H1 (cell line): Measurements from ENCODE around the gene SELENOS. TPM values are rescaled to one million over a fixed set of nuclear protein-coding genes. Genes with fewer than 3 reads are reported as not detected.

Source experiments
- CTCF ChIA-PET: fragments of 300-600 bp; sonication (Branson Sonifier 250); formaldehyde crosslinking; loops from one replicate; lab custom pipeline; 2021; ENCODE audit not compliant: partially characterized antibody; lab: Charles Lee
- POLR2A ChIA-PET: fragments of 300-600 bp; sonication (Branson Sonifier 250); formaldehyde crosslinking; loops from one replicate; lab custom pipeline; 2021; ENCODE audit warnings: inconsistent platforms; ENCODE audit not compliant: partially characterized antibody; lab: Charles Lee
- DNase-seq, 2 experiments: peaks; one replicate each; pipeline versions ENCODE4 v3.0.0 to v3.0.0-alpha.2; 2010 to 2022; ENCODE audit warnings: low spot score in 2 of 2, low read depth in 1 of 2, mixed read lengths in 1 of 2
- FAIRE-seq: peaks from 2 replicates; lab custom pipeline; 2011; peaks lifted over from hg19 to GRCh38; lab: Jason Lieb, UNC
- H2AFZ ChIP-seq: 2 replicates; pipeline ENCODE4 v1.8.1; 2012; ENCODE audit warnings: low read length, inconsistent platforms
- H2AK5ac ChIP-seq: 2 replicates; pipeline ENCODE4 v1.6.1; 2013; ENCODE audit warnings: low read depth, low read length
- H2BK120ac ChIP-seq: replicated peaks from 2 replicates; pipeline ENCODE3; 2013; ENCODE audit warnings: low read depth, low read length, inconsistent platforms
- H2BK12ac ChIP-seq: 2 replicates; pipeline ENCODE4 v1.6.1; 2013; ENCODE audit warnings: low read depth, low read length
- H2BK15ac ChIP-seq: 2 replicates; pipeline ENCODE4 v1.6.1; 2013; ENCODE audit warnings: low read length
- H2BK20ac ChIP-seq: 2 replicates; pipeline ENCODE4 v1.6.1; 2013; ENCODE audit warnings: low read length
- H2BK5ac ChIP-seq: 2 replicates; pipeline ENCODE4 v1.6.1; 2013; ENCODE audit warnings: low read depth, low read length
- H3K14ac ChIP-seq: 2 replicates; pipeline ENCODE4 v1.6.1; 2013; ENCODE audit warnings: inconsistent platforms; ENCODE audit not compliant: insufficient read length
- H3K18ac ChIP-seq: 2 replicates; pipeline ENCODE4 v1.6.1; 2013; ENCODE audit warnings: low read length; ENCODE audit errors: extremely low read depth
- H3K23ac ChIP-seq: 2 replicates; pipeline ENCODE4 v1.6.1; 2013; ENCODE audit warnings: inconsistent platforms; ENCODE audit not compliant: insufficient read length
- H3K23me2 ChIP-seq: 2 replicates; pipeline ENCODE4 v1.6.1; 2013; ENCODE audit warnings: low read depth, low read length
- H3K27ac ChIP-seq: 2 replicates; pipeline ENCODE4 v1.6.1; 2011; ENCODE audit warnings: low read depth, low read length, inconsistent platforms
- H3K27me3 ChIP-seq, 4 experiments: replicated peaks in 1 of 4; 1 replicate in 1 of 4; 2 replicates in 3 of 4; pipeline versions ENCODE4 v1.6.1 to v1.8.1; 2011 to 2013; ENCODE audit warnings: low read length in 3 of 4, mild to moderate bottlenecking in 3 of 4, inconsistent platforms in 2 of 4, mixed read lengths in 2 of 4, moderate library complexity in 1 of 4; ENCODE audit not compliant: control insufficient read depth in 3 of 4, insufficient read depth in 3 of 4; ENCODE audit errors: extremely low read depth in 1 of 4
- H3K36me3 ChIP-seq, 4 experiments: 2 replicates each; pipeline versions ENCODE4 v1.6.1 to v1.8.1; 2011 to 2013; ENCODE audit warnings: mild to moderate bottlenecking in 4 of 4, low read length in 3 of 4, moderate library complexity in 2 of 4, control low read depth in 1 of 4, inconsistent platforms in 1 of 4; ENCODE audit not compliant: insufficient read depth in 4 of 4, control insufficient read depth in 2 of 4
- H3K4ac ChIP-seq: replicated peaks from 2 replicates; pipeline ENCODE3; 2013; ENCODE audit warnings: low read length, low read depth, mixed read lengths, inconsistent platforms; ENCODE audit not compliant: insufficient read length
- H3K4me1 ChIP-seq, 4 experiments: replicated peaks in 1 of 4; 1 replicate in 1 of 4; 2 replicates in 3 of 4; pipeline versions ENCODE4 v1.6.1 to v1.8.1; 2011 to 2013; ENCODE audit warnings: low read length in 3 of 4, inconsistent platforms in 2 of 4, mixed read lengths in 1 of 4; ENCODE audit not compliant: insufficient read depth in 4 of 4, control insufficient read depth in 3 of 4
- H3K4me2 ChIP-seq, 2 experiments: 2 replicates each; pipeline versions ENCODE4 v1.6.1 to v1.8.1; 2011 to 2013; ENCODE audit warnings: low read depth in 2 of 2, low read length in 2 of 2, control low read depth in 1 of 2, inconsistent platforms in 1 of 2, mild to moderate bottlenecking in 1 of 2; ENCODE audit not compliant: insufficient read depth in 1 of 2
- H3K4me3 ChIP-seq, 4 experiments: fragments of 200-600, 300-600 bp in 1 of 4; sonication (generic), shearing (Covaris generic), sonication (Bioruptor Twin) in 1 of 4; 2 replicates each; pipeline versions ENCODE4 v1.5.1 to v1.8.1; 2011 to 2016; ENCODE audit warnings: low read length in 4 of 4, low read depth in 3 of 4, control low read depth in 2 of 4, inconsistent platforms in 2 of 4, mild to moderate bottlenecking in 2 of 4, mixed read lengths in 1 of 4, moderate library complexity in 1 of 4; ENCODE audit not compliant: insufficient read depth in 2 of 4; ENCODE audit errors: extremely low read depth in 1 of 4
- H3K56ac ChIP-seq: replicated peaks from 2 replicates; pipeline ENCODE3; 2013; ENCODE audit warnings: low read depth, mild to moderate bottlenecking, mixed read lengths, low read length, inconsistent platforms; ENCODE audit not compliant: insufficient read length
- H3K79me1 ChIP-seq: 2 replicates; pipeline ENCODE4 v1.6.1; 2013; ENCODE audit warnings: low read depth, low read length, control low read depth
- H3K79me2 ChIP-seq, 2 experiments: 2 replicates each; pipeline versions ENCODE4 v1.6.1 to v1.8.1; 2012 to 2013; ENCODE audit warnings: low read length in 2 of 2, mild to moderate bottlenecking in 2 of 2, inconsistent platforms in 1 of 2; ENCODE audit not compliant: insufficient read depth in 2 of 2, control insufficient read depth in 1 of 2
- H3K9ac ChIP-seq, 4 experiments: replicated peaks in 1 of 4; 1 replicate in 1 of 4; 2 replicates in 3 of 4; pipeline versions ENCODE4 v1.6.1 to v1.8.1; 2011 to 2013; ENCODE audit warnings: low read depth in 3 of 4, low read length in 3 of 4, control low read depth in 2 of 4, mild to moderate bottlenecking in 2 of 4, moderate library complexity in 2 of 4, inconsistent platforms in 1 of 4; ENCODE audit errors: extremely low read depth in 1 of 4
- H3K9me3 ChIP-seq, 2 experiments: 2 replicates each; pipeline versions ENCODE4 v1.6.1 to v1.8.1; 2012 to 2013; ENCODE audit warnings: mild to moderate bottlenecking in 2 of 2, moderate library complexity in 2 of 2, control low read depth in 1 of 2, inconsistent platforms in 1 of 2, low read depth in 1 of 2, low read length in 1 of 2, mixed read lengths in 1 of 2; ENCODE audit not compliant: insufficient read depth in 2 of 2
- H4K20me1 ChIP-seq, 2 experiments: replicated peaks in 1 of 2; 2 replicates each; pipeline versions ENCODE3 to v1.8.1; 2011 to 2013; ENCODE audit warnings: inconsistent platforms in 2 of 2, low read length in 2 of 2, mild to moderate bottlenecking in 1 of 2; ENCODE audit not compliant: insufficient read depth in 2 of 2, control insufficient read depth in 1 of 2
- H4K5ac ChIP-seq: 2 replicates; pipeline ENCODE4 v1.6.1; 2013; ENCODE audit warnings: low read length, low read depth, mixed read lengths, inconsistent platforms; ENCODE audit not compliant: insufficient read length
- H4K8ac ChIP-seq: 2 replicates; pipeline ENCODE4 v1.8.0; 2013; ENCODE audit warnings: mild to moderate bottlenecking, moderate library complexity, low read length, inconsistent platforms; ENCODE audit not compliant: insufficient read depth; ENCODE audit errors: extremely low read depth
- H4K91ac ChIP-seq: replicated peaks from 2 replicates; pipeline ENCODE3; 2013; ENCODE audit warnings: low read length, mixed read lengths, inconsistent platforms; ENCODE audit not compliant: insufficient read length
- NANOG ChIP-seq: IDR thresholded peaks from 2 replicates; pipeline ENCODE4 v1.6.1; 2011; ENCODE audit warnings: low read length, low read depth, mild to moderate bottlenecking, inconsistent platforms; ENCODE audit not compliant: insufficient read depth, poor library complexity, severe bottlenecking
- POU5F1 ChIP-seq: IDR thresholded peaks from 2 replicates; pipeline ENCODE4 v1.6.1; 2011; ENCODE audit warnings: low read depth, mild to moderate bottlenecking, low read length, moderate library complexity
- WGBS, 2 experiments: shearing (Covaris generic) in 1 of 2; methylation state at CpG; one replicate each; pipeline versions ENCODE4 v1.1.6 to v1.1.7; 2013 to 2015; ENCODE audit warnings: low lambda C conversion rate in 2 of 2, mixed read lengths in 2 of 2, inconsistent platforms in 1 of 2, low coverage in 1 of 2, missing lambda C conversion rate in 1 of 2; ENCODE audit not compliant: insufficient replicate concordance in 2 of 2, insufficient coverage in 1 of 2, insufficient read length in 1 of 2; ENCODE audit errors: extremely low coverage in 1 of 2, missing lambda C conversion rate in 1 of 2; 5-methylcytosine and 5-hydroxymethylcytosine counted together
- polyA plus RNA-seq, 7 experiments: library from polyadenylated mRNA; depleted of rRNA in 3 of 7; stranded (reverse) in 5 of 7; unstranded in 2 of 7; fragments of >200 nt in 5 of 7; fragments of 200-250 nt in 2 of 7; gene quantifications; 1 replicate in 5 of 7; 2 replicates in 1 of 7; 4 replicates in 1 of 7; pipeline versions ENCODE4 v1.2.1 to v1.2.3, GENCODE V29; 2011 to 2013; ENCODE audit warnings: missing spikeins in 2 of 7, mixed read lengths in 2 of 7
- total RNA-seq: library from RNA; stranded (reverse); fragmentation: NEBNext Ultra II Directional; extraction: Animal tissue kit (Norgen Biotek cat#: 25700); gene quantifications from 2 replicates; pipeline ENCODE4 v1.2.1, GENCODE V29; 2021
- TF ChIP-seq, protein P1 (sequence below): IDR thresholded peaks from 2 replicates; pipeline ENCODE4 v1.6.1; 2011; ENCODE audit warnings: low read depth, mild to moderate bottlenecking, low read length; ENCODE audit not compliant: insufficient read depth

Gene SELENOS
- total and polyA plus RNA-seq, 2 of the 8 experiments (the other 6 are each of a cell fraction or from before 2014, with no cell fraction given), result 45.1 to 46.0 TPM

DNA sequence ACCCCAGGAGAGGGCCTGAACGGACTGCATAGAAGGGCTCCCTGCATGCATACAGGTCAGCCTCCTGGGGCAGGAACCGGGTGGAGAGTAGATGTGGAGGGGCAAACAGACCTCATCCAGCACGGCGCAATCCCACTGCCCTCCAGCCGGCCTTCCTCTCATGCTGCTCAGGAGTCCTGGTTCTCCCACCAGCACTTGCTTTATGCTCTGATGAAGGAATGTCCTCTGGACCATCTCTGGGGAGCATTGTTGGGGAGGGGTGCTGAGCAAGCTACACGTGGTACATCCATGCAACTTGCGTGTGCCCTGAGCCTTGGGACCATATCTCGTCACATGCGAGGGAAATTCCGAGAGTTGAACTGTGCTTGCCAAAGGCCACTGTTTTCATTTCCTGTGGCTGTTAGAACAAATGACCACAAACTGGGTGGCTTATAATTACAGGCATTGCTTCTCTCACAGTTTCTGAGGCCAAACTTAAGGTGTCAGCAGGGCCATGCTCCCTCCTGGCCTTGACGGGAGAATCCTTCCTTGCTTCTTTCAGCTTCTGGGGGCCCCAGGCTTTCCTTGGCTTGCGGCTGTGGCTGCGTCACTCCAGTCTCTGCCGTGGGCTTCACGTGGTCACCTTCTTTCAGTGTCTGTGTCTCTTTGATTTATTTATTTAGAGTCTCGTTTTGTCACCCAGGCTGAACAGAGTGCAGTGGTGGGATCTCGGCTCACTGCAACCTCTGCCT is 12.2 kb downstream of the SELENOS start:
- Histone ChIP-seq H2BK12ac (no peak overlapping the region), H2BK15ac (no peak overlapping the region), H3K4me2 (no peak overlapping the region), H3K27me3 (no peaks in the 10 kb centered on the region), H3K23ac (no peak overlapping the region), H2BK20ac (no peak overlapping the region), H3K36me3 (0 out of 8 replicates have a peak, but pooled peaks cover 0 to 2% (median 0%) of the 10 kb centered on the region in 4 experiments), H3K18ac (no peak overlapping the region), H3K9ac (no peak overlapping the region), H4K91ac (no peak overlapping the region), H3K9me3 (no peaks in the 10 kb centered on the region), H3K79me2 (no peaks in the 10 kb centered on the region), H2AK5ac (no peak overlapping the region), H2BK5ac (no peak overlapping the region), H4K20me1 (peaks cover 0 to 2% of the 10 kb centered on the region in 2 experiments), H3K23me2 (no peaks in the 10 kb centered on the region), H2BK120ac (no peak overlapping the region), H3K27ac (no peak overlapping the region), H4K5ac (no peak overlapping the region), H3K4ac (no peak overlapping the region), H3K4me1 (peaks cover 0 to 2% (median 0%) of the 10 kb centered on the region in 4 experiments; a peak in 1 of 7 replicates), H3K79me1 (no peaks in the 10 kb centered on the region), H3K56ac (no peak overlapping the region), H2AFZ (no peak overlapping the region)
- FAIRE-seq (no peak), DNase-seq (no peak)
- ChIA-PET CTCF (interaction anchor here (1.0 to 6.3 kb wide), 4 partner anchors 9 to 251 kb away, joined by 3 to 62 read pairs (median 8); no protein-coding TSS in a partner anchor), POLR2A (interaction anchor here (1.0 kb wide), 1 partner anchor 10 kb away, joined by 3 read pairs; no protein-coding TSS in a partner anchor)
- 93% methylated on average over 17 of the region's 17 CpGs; no CpG with 5 or more reads in 1 of the 2 experiments for WGBS, 2 experiments
- TF ChIP-seq, protein P1, sequence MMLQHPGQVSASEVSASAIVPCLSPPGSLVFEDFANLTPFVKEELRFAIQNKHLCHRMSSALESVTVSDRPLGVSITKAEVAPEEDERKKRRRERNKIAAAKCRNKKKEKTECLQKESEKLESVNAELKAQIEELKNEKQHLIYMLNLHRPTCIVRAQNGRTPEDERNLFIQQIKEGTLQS, result no peak
- no peak for TF ChIP-seq POU5F1
- TF ChIP-seq NANOG, result no peak
- TF ChIP-seq, all 59 proteins: peak for 0
- H3K4me3 ChIP-seq, result no peak overlapping the region
- no peak overlapping the region for H4K8ac ChIP-seq
- H3K14ac ChIP-seq, result no peak overlapping the region
